NB4 (cell line): ENCODE measurements around the gene DSCAML1.

Experiments
- DNase-seq: peaks from one replicate; pipeline ENCODE4 v3.0.0; 2010; ENCODE audit warnings: low read depth
- H3K4me3 ChIP-seq: one replicate; pipeline ENCODE4 v1.5.1; 2011; ENCODE audit warnings: mild to moderate bottlenecking, low read depth, low read length, moderate library complexity
- CTCF ChIP-seq: IDR thresholded peaks from one replicate; pipeline ENCODE4 v1.5.1; 2012; ENCODE audit warnings: low read depth, low read length
- MYC ChIP-seq: IDR thresholded peaks from 2 replicates; pipeline ENCODE4 v1.6.1; 2011; ENCODE audit warnings: low read depth, low read length
- POLR2A ChIP-seq: IDR thresholded peaks from 2 replicates; pipeline ENCODE4 v1.6.1; 2011; ENCODE audit warnings: mild to moderate bottlenecking; ENCODE audit not compliant: insufficient read length; ENCODE audit errors: extremely low read depth
- TF ChIP-seq, protein P1 (sequence below): IDR thresholded peaks from 2 replicates; pipeline ENCODE4 v1.6.1; 2011; ENCODE audit warnings: low read depth, low read length

DSCAML1 gene

GRCh38 chr11:117618982-117619355 lies 178.0 kb downstream of the DSCAML1 start:
- H3K4me3 ChIP-seq = no peak overlapping the region
- DNase-seq = no peak
- TF ChIP-seq CTCF (no peak), MYC (no peak), POLR2A (no peak)
- TF ChIP-seq, protein P1, sequence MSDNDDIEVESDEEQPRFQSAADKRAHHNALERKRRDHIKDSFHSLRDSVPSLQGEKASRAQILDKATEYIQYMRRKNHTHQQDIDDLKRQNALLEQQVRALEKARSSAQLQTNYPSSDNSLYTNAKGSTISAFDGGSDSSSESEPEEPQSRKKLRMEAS = no peak

DNA sequence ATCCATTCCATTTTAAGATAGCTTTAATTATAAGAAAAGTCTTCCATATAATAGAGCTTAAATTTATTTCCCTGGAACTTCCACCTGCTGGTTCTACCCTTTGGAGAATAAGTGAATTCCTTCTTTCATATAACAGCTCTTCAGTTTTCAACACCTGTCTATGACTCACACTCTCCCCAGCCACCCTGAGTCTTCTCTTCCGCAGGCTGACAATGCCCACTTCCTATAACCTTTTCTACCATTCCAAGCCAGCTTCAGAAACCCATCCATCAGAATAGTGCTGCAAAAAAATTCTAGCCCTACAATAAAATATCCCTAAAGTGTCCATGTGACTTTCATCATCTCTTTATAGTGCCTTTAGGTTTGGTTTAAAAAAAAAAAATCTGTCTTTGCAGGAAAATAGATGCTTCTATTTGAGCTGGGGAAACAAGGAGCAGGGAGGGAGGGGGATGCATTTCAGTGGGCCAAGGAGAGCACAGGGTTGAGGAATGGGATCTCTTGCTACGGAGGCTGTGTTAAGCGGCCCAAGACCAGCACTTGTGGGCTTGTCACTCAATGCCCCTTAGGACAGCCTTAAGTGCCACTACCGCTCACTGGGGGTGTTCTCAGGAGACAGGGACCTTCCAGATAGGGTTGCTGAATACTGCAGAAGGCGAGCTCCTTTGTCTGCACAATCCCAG lies 178.6 kb downstream of the DSCAML1 start:
- no peak for DNase-seq
- H3K4me3 ChIP-seq = no peak overlapping the region
- TF ChIP-seq MYC (no peak), CTCF (no peak), POLR2A (no peak)
- TF ChIP-seq, protein P1 = no peak

GRCh38 chr11:117616979-117617378 lies 180.0 kb downstream of the DSCAML1 start:
- no peak for DNase-seq
- TF ChIP-seq, protein P1 = no peak
- TF ChIP-seq POLR2A (no peak), CTCF (no peak), MYC (no peak)
- H3K4me3 ChIP-seq = no peak overlapping the region

- H3K4me3 ChIP-seq = no peak overlapping the region
- DNase-seq = no peak
- TF ChIP-seq MYC (no peak), CTCF (no peak), POLR2A (no peak)
- TF ChIP-seq, protein P1 = no peak
These were observed 182.3 kb downstream of the DSCAML1 start for GRCh38 chr11:117614728-117615127.

- TF ChIP-seq MYC = no peak
- no peak for TF ChIP-seq POLR2A
- TF ChIP-seq CTCF = no peak
- no peak for DNase-seq
- no peak overlapping the region for H3K4me3 ChIP-seq
These were observed 183.5 kb downstream of the DSCAML1 start for GRCh38 chr11:117613521-117613920.

GRCh38 chr11:117612177-117612576 lies 184.8 kb downstream of the DSCAML1 start:
- TF ChIP-seq MYC = no peak
- no peak for TF ChIP-seq POLR2A
- TF ChIP-seq, protein P1 = no peak
- TF ChIP-seq CTCF = no peak
- no peak overlapping the region for H3K4me3 ChIP-seq
- no peak for DNase-seq
